ENCODE results near the gene LSAMP.

Gene LSAMP

GRCh38 chr3:116302087-116302747 lies 143.1 kb downstream of the LSAMP start:
- Histone ChIP-seq H3K4me2 (ENCODE audit: low read depth, low read length, poor library complexity, severe bottlenecking) (no peak overlapping the region), H3K9me3 (ENCODE audit: insufficient read depth, low read depth, low read length) (no peaks in the 10 kb centered on the region), H3K9me2 (replicated peaks; ENCODE audit: low read depth, low read length) (no peaks in the 10 kb centered on the region), H3K9ac (ENCODE audit: low read depth, low read length, poor library complexity, severe bottlenecking) (no peak overlapping the region), H3K79me2 (ENCODE audit: insufficient read depth, low read length) (no peaks in the 10 kb centered on the region), H3K4me3 (ENCODE audit: low read length, poor library complexity, severe bottlenecking) (no peak overlapping the region), H2AFZ (ENCODE audit: low read length) (no peak overlapping the region), H3K36me3 (ENCODE audit: insufficient read depth, low read length) (no peaks in the 10 kb centered on the region), H3F3A (ENCODE audit: low read depth) (no peaks in the 10 kb centered on the region), H3K4me1 (ENCODE audit: insufficient read depth, low read length, poor library complexity, severe bottlenecking) (no peaks in the 10 kb centered on the region), H4K20me1 (ENCODE audit: insufficient read depth, low read length, poor library complexity, severe bottlenecking) (no peaks in the 10 kb centered on the region), H3K27me3 (ENCODE audit: insufficient read depth, low read length, poor library complexity, severe bottlenecking) (no peaks in the 10 kb centered on the region)
- no peak for TF ChIP-seq EZH2phosphoT487 (IDR thresholded peaks at IDR 0.05; ENCODE audit: borderline replicate concordance)
- TF ChIP-seq CTCF (conservative IDR thresholded peaks at IDR 0.05; ENCODE audit: low read length), result no peak

GRCh38 chr3:116301422-116301821 lies 143.9 kb downstream of the LSAMP start:
- TF ChIP-seq EZH2phosphoT487 (IDR thresholded peaks at IDR 0.05; ENCODE audit: borderline replicate concordance) (no peak), CTCF (conservative IDR thresholded peaks at IDR 0.05; ENCODE audit: low read length) (no peak)
- Histone ChIP-seq H3K4me3 (ENCODE audit: low read length, poor library complexity, severe bottlenecking) (no peak overlapping the region), H3K4me1 (ENCODE audit: insufficient read depth, low read length, poor library complexity, severe bottlenecking) (no peaks in the 10 kb centered on the region), H3K79me2 (ENCODE audit: insufficient read depth, low read length) (no peaks in the 10 kb centered on the region), H3K9me3 (ENCODE audit: insufficient read depth, low read depth, low read length) (no peaks in the 10 kb centered on the region), H3F3A (ENCODE audit: low read depth) (no peaks in the 10 kb centered on the region), H3K4me2 (ENCODE audit: low read depth, low read length, poor library complexity, severe bottlenecking) (no peak overlapping the region), H3K9ac (ENCODE audit: low read depth, low read length, poor library complexity, severe bottlenecking) (no peak overlapping the region), H3K36me3 (ENCODE audit: insufficient read depth, low read length) (no peaks in the 10 kb centered on the region), H3K27me3 (ENCODE audit: insufficient read depth, low read length, poor library complexity, severe bottlenecking) (no peaks in the 10 kb centered on the region), H4K20me1 (ENCODE audit: insufficient read depth, low read length, poor library complexity, severe bottlenecking) (no peaks in the 10 kb centered on the region), H2AFZ (ENCODE audit: low read length) (no peak overlapping the region), H3K9me2 (replicated peaks; ENCODE audit: low read depth, low read length) (no peaks in the 10 kb centered on the region)

- Histone ChIP-seq H3K9me3 (ENCODE audit: insufficient read depth, low read depth, low read length) (no peaks in the 10 kb centered on the region), H3K9ac (ENCODE audit: low read depth, low read length, poor library complexity, severe bottlenecking) (no peak overlapping the region), H3K4me3 (ENCODE audit: low read length, poor library complexity, severe bottlenecking) (no peak overlapping the region), H4K20me1 (ENCODE audit: insufficient read depth, low read length, poor library complexity, severe bottlenecking) (no peaks in the 10 kb centered on the region), H3K9me2 (replicated peaks; ENCODE audit: low read depth, low read length) (no peaks in the 10 kb centered on the region), H3K79me2 (ENCODE audit: insufficient read depth, low read length) (no peaks in the 10 kb centered on the region), H3K36me3 (ENCODE audit: insufficient read depth, low read length) (no peaks in the 10 kb centered on the region), H3F3A (ENCODE audit: low read depth) (no peaks in the 10 kb centered on the region), H2AFZ (ENCODE audit: low read length) (no peak overlapping the region), H3K4me2 (ENCODE audit: low read depth, low read length, poor library complexity, severe bottlenecking) (no peak overlapping the region), H3K4me1 (ENCODE audit: insufficient read depth, low read length, poor library complexity, severe bottlenecking) (no peaks in the 10 kb centered on the region), H3K27me3 (ENCODE audit: insufficient read depth, low read length, poor library complexity, severe bottlenecking) (no peaks in the 10 kb centered on the region)
- TF ChIP-seq CTCF (conservative IDR thresholded peaks at IDR 0.05; ENCODE audit: low read length) (no peak), EZH2phosphoT487 (IDR thresholded peaks at IDR 0.05; ENCODE audit: borderline replicate concordance) (no peak)
These were observed 145.1 kb downstream of the LSAMP start for GRCh38 chr3:116300226-116300625.
